Measurements from ENCODE around the gene SUSD3. TPM values are rescaled to one million over a fixed set of nuclear protein-coding genes. Genes with fewer than 3 reads are reported as not detected.
"Not testable (repeated sequence)": the region's sequence is repeated elsewhere in the genome, so short reads cannot be mapped to it uniquely, and the experiment has no call there.

The SUSD3 gene
- total and polyA plus RNA-seq, 4 donors = 4.1 to 19.2 (median 11.8) TPM

- Histone ChIP-seq H3K36me3 (ENCODE audit: control insufficient read depth in 4 of 4, insufficient read depth in 3 of 4, low read depth in 1 of 4, low read length in 3 of 4) (no peaks in the 10 kb centered on the region), H3K9me3 (ENCODE audit: control insufficient read depth in 4 of 4, low read length in 3 of 4) (no peaks in the 10 kb centered on the region), H3K9ac (ENCODE audit: low read depth in 1 of 2, low read length in 2 of 2) (no peak overlapping the region), H3K4me3 (ENCODE audit: low read depth in 1 of 3, low read length in 3 of 3) (no peak overlapping the region), H3K27ac (ENCODE audit: low read depth in 1 of 2, low read length in 2 of 2) (no peak overlapping the region), H3K27me3 (ENCODE audit: control insufficient read depth in 4 of 4, insufficient read depth in 4 of 4, low read length in 3 of 4) (no peaks in the 10 kb centered on the region), H3K4me1 (ENCODE audit: control insufficient read depth in 4 of 4, insufficient read depth in 4 of 4, low read length in 3 of 4) (no peaks in the 10 kb centered on the region)
- DNase-seq (ENCODE audit: low spot score) = no peak
- WGBS = 84% methylated on average over 13 of the region's 13 CpGs
- TF ChIP-seq GABPA (IDR thresholded peaks at IDR 0.05 in 1 of 2, conservative IDR thresholded peaks at IDR 0.05 in 1 of 2) (no peak), RAD21 (IDR thresholded peaks at IDR 0.05) (no peak), FOXA2 (IDR thresholded peaks at IDR 0.05) (no peak), EGR1 (IDR thresholded peaks at IDR 0.05; ENCODE audit: low read depth in 2 of 2) (no peak), CTCF (IDR thresholded peaks at IDR 0.05; ENCODE audit: low read depth, low read length, missing input control) (no peak)
- TF ChIP-seq, protein P1, sequence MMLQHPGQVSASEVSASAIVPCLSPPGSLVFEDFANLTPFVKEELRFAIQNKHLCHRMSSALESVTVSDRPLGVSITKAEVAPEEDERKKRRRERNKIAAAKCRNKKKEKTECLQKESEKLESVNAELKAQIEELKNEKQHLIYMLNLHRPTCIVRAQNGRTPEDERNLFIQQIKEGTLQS (IDR thresholded peaks at IDR 0.05) = no peak
- TF ChIP-seq, protein P2, sequence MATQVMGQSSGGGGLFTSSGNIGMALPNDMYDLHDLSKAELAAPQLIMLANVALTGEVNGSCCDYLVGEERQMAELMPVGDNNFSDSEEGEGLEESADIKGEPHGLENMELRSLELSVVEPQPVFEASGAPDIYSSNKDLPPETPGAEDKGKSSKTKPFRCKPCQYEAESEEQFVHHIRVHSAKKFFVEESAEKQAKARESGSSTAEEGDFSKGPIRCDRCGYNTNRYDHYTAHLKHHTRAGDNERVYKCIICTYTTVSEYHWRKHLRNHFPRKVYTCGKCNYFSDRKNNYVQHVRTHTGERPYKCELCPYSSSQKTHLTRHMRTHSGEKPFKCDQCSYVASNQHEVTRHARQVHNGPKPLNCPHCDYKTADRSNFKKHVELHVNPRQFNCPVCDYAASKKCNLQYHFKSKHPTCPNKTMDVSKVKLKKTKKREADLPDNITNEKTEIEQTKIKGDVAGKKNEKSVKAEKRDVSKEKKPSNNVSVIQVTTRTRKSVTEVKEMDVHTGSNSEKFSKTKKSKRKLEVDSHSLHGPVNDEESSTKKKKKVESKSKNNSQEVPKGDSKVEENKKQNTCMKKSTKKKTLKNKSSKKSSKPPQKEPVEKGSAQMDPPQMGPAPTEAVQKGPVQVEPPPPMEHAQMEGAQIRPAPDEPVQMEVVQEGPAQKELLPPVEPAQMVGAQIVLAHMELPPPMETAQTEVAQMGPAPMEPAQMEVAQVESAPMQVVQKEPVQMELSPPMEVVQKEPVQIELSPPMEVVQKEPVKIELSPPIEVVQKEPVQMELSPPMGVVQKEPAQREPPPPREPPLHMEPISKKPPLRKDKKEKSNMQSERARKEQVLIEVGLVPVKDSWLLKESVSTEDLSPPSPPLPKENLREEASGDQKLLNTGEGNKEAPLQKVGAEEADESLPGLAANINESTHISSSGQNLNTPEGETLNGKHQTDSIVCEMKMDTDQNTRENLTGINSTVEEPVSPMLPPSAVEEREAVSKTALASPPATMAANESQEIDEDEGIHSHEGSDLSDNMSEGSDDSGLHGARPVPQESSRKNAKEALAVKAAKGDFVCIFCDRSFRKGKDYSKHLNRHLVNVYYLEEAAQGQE (IDR thresholded peaks at IDR 0.05) = no peak
Measured at GRCh38 chr9:93013856-93014582, 44.5 kb upstream of the SUSD3 start.

DNA sequence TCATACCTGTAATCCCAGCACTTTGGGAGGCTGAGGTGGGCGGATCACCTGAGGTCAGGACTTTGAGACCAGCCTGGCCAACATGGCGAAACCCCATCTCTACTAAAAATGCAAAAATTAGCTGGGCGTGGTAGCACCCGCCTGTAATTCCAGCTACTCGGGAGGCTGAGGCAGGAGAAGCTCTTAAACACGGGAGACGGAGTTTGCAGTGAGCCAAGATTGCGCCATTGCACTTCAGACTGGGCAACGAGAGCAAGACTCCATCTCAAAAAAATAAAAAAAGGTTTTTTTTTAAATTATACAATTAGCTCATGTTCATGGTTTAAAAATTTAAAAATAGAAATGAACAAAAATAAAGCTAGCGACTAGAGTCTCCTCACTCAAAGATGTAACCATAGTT is 43.3 kb upstream of the SUSD3 start:
- not testable (repeated sequence) for H3K27me3 ChIP-seq (ENCODE audit: control insufficient read depth in 4 of 4, insufficient read depth in 4 of 4, low read length in 3 of 4); H3K27ac ChIP-seq (ENCODE audit: low read depth in 1 of 2, low read length in 2 of 2); H3K4me1 ChIP-seq (ENCODE audit: control insufficient read depth in 4 of 4, insufficient read depth in 4 of 4, low read length in 3 of 4); H3K9ac ChIP-seq (ENCODE audit: low read depth in 1 of 2, low read length in 2 of 2); H3K4me3 ChIP-seq (ENCODE audit: low read depth in 1 of 3, low read length in 3 of 3); H3K9me3 ChIP-seq (ENCODE audit: control insufficient read depth in 4 of 4, low read length in 3 of 4); DNase-seq (ENCODE audit: low spot score); H3K36me3 ChIP-seq (ENCODE audit: control insufficient read depth in 4 of 4, insufficient read depth in 3 of 4, low read depth in 1 of 4, low read length in 3 of 4)
- 86% methylated on average over 10 of the region's 10 CpGs for WGBS

GRCh38 chr9:93017621-93018020 is 40.9 kb upstream of the SUSD3 start:
- Histone ChIP-seq H3K27me3 (ENCODE audit: control insufficient read depth in 4 of 4, insufficient read depth in 4 of 4, low read length in 3 of 4) (no peaks in the 10 kb centered on the region), H3K4me1 (ENCODE audit: control insufficient read depth in 4 of 4, insufficient read depth in 4 of 4, low read length in 3 of 4) (no peaks in the 10 kb centered on the region), H3K9ac (ENCODE audit: low read depth in 1 of 2, low read length in 2 of 2) (no peak overlapping the region), H3K4me3 (ENCODE audit: low read depth in 1 of 3, low read length in 3 of 3) (no peak overlapping the region), H3K9me3 (ENCODE audit: control insufficient read depth in 4 of 4, low read length in 3 of 4) (no peaks in the 10 kb centered on the region), H3K27ac (ENCODE audit: low read depth in 1 of 2, low read length in 2 of 2) (no peak overlapping the region), H3K36me3 (ENCODE audit: control insufficient read depth in 4 of 4, insufficient read depth in 3 of 4, low read depth in 1 of 4, low read length in 3 of 4) (no peaks in the 10 kb centered on the region)
- 97% methylated on average over 9 of the region's 9 CpGs for WGBS
- no peak for DNase-seq (ENCODE audit: low spot score)
- TF ChIP-seq SP1 (IDR thresholded peaks at IDR 0.05) (no peak), FOXA1 (IDR thresholded peaks at IDR 0.05) (no peak), HNF4G (IDR thresholded peaks at IDR 0.05) (no peak), JUND (IDR thresholded peaks at IDR 0.05) (no peak)
- TF ChIP-seq, protein P1 (IDR thresholded peaks at IDR 0.05) = no peak
- TF ChIP-seq, protein P3, sequence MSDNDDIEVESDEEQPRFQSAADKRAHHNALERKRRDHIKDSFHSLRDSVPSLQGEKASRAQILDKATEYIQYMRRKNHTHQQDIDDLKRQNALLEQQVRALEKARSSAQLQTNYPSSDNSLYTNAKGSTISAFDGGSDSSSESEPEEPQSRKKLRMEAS (IDR thresholded peaks at IDR 0.05) = no peak
